ENCODE measurements around the gene EXTL1.

Gene EXTL1

GRCh38 chr1:26075421-26076144 lies 54.0 kb downstream of the EXTL1 start:
- no peak for DNase-seq

DNA sequence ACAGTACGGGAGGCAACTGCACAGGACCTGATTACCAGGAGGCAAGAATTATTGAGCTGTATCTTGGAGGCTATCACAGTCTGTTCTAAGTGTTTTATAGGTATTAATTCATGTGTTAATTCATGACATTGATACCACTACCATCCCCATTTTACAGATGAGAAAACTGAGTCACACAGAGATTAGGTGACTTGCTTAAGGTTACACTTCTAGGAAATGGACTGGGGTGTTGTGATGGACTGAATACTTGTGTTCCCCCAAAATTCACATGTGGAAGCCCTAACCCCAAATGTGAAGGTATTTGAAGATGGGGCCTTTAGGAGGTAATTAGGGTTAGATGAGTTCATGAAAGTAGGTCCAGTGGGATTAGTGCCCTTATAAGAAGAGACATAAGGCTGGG lies 55.9 kb downstream of the EXTL1 start:
- no peak for DNase-seq

DNA sequence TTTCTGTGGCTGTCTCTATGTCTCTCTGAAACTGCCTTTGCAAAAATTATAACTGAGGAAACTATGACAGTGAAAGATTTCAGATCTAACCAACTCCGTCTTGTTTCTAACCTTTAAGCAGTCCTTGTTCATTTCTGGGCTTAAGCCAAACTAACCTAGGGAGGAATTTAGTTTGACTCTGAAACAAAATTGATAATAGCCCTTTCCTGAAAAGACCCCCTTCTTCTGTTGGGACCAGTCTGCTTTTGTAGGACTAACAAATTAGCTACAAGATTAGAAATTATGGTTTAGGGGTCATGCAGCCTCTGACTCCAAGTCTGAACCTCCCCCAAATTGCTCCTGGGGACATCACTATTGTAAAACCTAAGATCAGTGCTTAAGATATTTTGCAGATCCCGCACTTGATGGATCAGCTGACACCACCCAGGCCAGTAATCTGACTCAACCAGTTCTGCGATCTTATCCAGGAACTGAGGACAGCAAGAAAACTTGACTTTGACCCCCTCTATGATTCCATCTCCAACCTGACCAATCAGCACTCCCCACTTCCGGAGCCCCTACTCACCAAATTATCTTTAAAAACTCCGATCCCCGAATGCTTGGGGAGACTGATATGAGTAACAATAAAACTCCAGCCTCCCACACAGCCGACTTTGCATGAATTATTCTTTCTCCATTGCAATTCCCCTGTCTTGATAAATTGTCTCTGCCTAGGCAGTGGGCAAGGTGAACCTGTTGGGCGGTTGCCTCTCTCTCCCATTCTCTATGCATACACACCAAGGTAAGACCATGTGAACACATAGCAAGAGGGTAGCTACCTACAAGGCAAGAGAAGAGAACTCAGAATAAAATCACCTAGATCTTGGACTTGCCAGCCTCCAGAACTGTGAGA lies 57.0 kb downstream of the EXTL1 start:
- DNase-seq, result no peak

GRCh38 chr1:26079178-26079563 lies 57.6 kb downstream of the EXTL1 start:
- no peak for DNase-seq

DNA sequence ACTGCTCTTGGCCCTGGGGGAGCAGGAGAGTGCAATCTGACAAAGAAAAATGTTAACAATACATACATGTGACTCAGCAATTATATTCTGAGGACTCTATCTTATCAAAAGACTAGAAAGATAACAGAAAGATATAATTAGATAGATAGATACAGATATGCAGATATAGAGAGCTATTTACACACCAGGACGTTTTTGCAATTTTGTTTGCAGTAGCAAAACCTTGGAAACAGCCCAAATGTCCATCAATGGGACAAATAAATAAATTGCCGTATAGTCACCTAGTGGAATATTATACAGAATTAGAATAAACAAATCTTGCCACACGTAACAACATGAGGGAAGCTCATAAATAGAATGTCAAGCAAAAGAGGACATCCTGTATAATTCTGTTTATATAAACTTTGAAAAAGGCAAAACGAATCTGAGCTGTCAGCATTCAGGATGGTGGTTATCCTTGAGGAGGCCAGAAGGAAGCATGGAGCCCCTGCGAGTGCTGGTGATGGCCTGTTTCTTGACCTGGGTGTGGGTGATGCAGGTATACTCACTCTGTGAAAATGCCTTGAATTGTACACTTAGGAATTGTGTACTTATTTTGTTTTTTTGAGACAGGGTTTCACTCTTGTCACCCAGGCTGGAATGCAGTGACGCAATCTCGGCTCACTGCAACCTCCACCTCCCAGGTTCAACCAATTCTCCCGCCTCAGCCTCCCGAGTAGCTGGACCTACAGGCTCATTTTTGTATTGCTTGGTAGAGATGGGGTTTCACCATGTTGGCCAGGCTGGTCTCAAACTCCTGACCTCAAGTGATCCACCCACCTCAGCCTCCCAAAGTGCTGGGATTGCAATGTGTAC lies 58.6 kb downstream of the EXTL1 start:
- no peak for DNase-seq

DNA sequence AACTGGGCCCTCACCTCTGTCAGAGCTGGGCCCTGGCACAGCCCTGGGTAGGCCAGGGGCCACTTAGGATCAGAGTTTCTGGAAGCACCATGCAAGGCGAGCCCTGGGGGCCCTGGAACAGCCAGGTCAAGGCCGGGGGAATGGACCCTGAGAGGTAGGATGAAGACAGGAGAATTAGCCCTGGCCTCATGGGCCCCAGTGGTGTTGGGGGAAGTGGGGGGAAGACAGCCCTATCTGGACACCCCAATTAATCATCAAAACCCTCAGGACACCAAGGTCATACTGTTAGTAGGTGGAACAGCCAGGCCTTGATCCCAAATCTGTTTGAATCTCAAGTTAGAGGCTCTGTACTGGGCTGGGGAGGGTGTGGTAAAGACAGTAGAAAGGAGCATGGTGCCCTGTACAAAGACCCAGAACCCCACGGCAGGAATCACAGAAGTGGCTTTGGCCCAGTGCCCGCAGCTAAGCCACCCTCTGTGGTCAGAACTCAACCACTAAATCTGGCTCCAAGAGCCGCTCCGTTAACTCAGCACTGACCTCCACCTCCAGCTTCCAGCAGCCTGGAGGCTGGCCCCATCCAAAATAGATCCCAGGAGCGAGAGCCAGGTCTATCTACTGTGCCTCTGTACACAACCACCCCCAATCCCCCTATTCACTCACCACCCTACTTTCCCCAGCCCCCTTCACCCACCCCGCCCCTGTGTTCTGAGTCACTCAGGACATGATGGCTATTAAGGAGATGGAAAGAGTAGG lies 59.9 kb downstream of the EXTL1 start:
- no peak for DNase-seq

GRCh38 chr1:26082020-26082350 lies 60.4 kb downstream of the EXTL1 start:
- DNase-seq, result no peak

DNA sequence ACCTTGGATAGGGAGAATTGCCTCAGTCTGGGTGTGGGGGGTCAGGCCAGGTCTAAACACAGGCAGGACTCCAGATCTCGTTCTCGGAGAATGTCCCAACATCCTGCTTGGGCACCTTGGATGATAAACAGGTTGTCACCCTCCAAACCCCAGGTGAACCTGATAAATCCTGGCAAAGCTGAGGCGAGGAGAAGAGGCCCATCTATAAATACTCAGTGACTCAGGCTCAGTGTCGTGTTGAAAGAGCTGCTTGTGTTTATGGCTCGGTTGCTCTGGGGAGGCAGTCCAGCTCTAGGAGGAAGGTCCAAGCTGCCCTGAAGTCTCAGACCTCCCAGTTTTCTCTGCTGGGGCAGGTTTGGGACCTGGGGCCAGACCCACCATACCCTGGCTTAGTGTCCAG lies 61.6 kb downstream of the EXTL1 start:
- DNase-seq, result no peak

GRCh38 chr1:26084091-26084561 lies 62.6 kb downstream of the EXTL1 start:
- DNase-seq, result no peak

GRCh38 chr1:26084844-26085243 lies 63.3 kb downstream of the EXTL1 start:
- no peak for DNase-seq
